A549 (cell line): ENCODE data around the gene EFS. TPM values are rescaled to one million over a fixed set of nuclear protein-coding genes. Genes with fewer than 3 reads are reported as not detected.

Experiments
- ATAC-seq, 2 experiments: fragments of 200-7000 bp in 1 of 2; fragments of >200 bp in 1 of 2; cut with Nextera tagmentation in 1 of 2; cut with Tn5 transposase in 1 of 2; 3 replicates each; pipeline versions ENCODE4 v1.8.0 to v1.9.1; 2018 to 2020; ENCODE audit warnings: mild to moderate bottlenecking in 1 of 2, moderate library complexity in 1 of 2
- CTCF ChIA-PET: fragments of 300-600 bp; sonication (Branson Sonifier 250); formaldehyde crosslinking; extraction: SDS; loops from one replicate; lab custom pipeline; 2021; ENCODE audit warnings: antibody characterized with exemption, inconsistent platforms; lab: Yijun Ruan, JAX
- POLR2A ChIA-PET: fragments of 350-600 bp; formaldehyde crosslinking; extraction: SDS; loops from one replicate; lab custom pipeline; 2021; ENCODE audit warnings: antibody characterized with exemption, inconsistent platforms; lab: Yijun Ruan, JAX
- DNase-seq, 2 experiments: peaks; one replicate each; pipeline versions ENCODE4 v3.0.0 to v3.0.0-alpha.2; 2011 to 2016; ENCODE audit warnings: low read depth in 1 of 2, low spot score in 1 of 2
- FAIRE-seq: peaks from 2 replicates; lab custom pipeline; 2011; peaks lifted over from hg19 to GRCh38; lab: Jason Lieb, UNC
- H3K27ac ChIP-seq, 2 experiments: fragments of >200 bp; sonication (Bioruptor Twin); formaldehyde crosslinking; 3 replicates each; pipeline ENCODE4 v1.5.1; 2016 to 2017
- H3K4me1 ChIP-seq: fragments of >200 bp; sonication (Bioruptor Twin); formaldehyde crosslinking; 3 replicates; pipeline ENCODE4 v1.6.1; 2016
- H3K4me2 ChIP-seq: fragments of >200 bp; sonication (Bioruptor Twin); formaldehyde crosslinking; 3 replicates; pipeline ENCODE4 v1.6.1; 2016
- H3K4me3 ChIP-seq: fragments of >200 bp; sonication (Bioruptor Twin); formaldehyde crosslinking; 3 replicates; pipeline ENCODE4 v1.5.1; 2016
- H3K9me3 ChIP-seq: fragments of >200 bp; sonication (Bioruptor Twin); formaldehyde crosslinking; 3 replicates; pipeline ENCODE4 v1.6.1; 2016
- ATOH8 ChIP-seq: fragments of 250-450 bp; sonication (Bioruptor Pico); IDR thresholded peaks from 2 replicates; pipeline ENCODE4 v1.5.0; 2020; ENCODE audit warnings: low read depth, mild to moderate bottlenecking, moderate library complexity
- BCL3 ChIP-seq: fragments of >200 bp; sonication (Bioruptor Twin); formaldehyde crosslinking; IDR thresholded peaks from 3 replicates; pipeline ENCODE4 v1.6.1; 2016
- CTCF ChIP-seq: fragments of >200 bp; sonication (Bioruptor Twin); formaldehyde crosslinking; IDR thresholded peaks from 3 replicates; pipeline ENCODE4 v1.5.1; 2016
- FOXS1 ChIP-seq: fragments of 250-450 bp; sonication (Bioruptor Pico); IDR thresholded peaks from 2 replicates; pipeline ENCODE4 v1.5.0; 2020; ENCODE audit warnings: mild to moderate bottlenecking, moderate library complexity
- HES2 ChIP-seq: fragments of >200 bp; sonication (Bioruptor Twin); formaldehyde crosslinking; IDR thresholded peaks from 2 replicates; pipeline ENCODE4 v1.6.1; 2016
- HMGXB4 ChIP-seq: fragments of 250-450 bp; sonication (Bioruptor Pico); IDR thresholded peaks from 2 replicates; pipeline ENCODE4 v1.5.0; 2021; ENCODE audit warnings: mild to moderate bottlenecking, moderate library complexity, borderline replicate concordance
- HOXA7 ChIP-seq: fragments of 250-450 bp; sonication (Bioruptor Pico); IDR thresholded peaks from 2 replicates; pipeline ENCODE4 v1.5.0; 2020; ENCODE audit warnings: mild to moderate bottlenecking, moderate library complexity
- JUN ChIP-seq, 2 experiments: fragments of >200 bp; sonication (Bioruptor Twin); formaldehyde crosslinking; IDR thresholded peaks; 2 replicates in 1 of 2; 3 replicates in 1 of 2; pipeline ENCODE4 v1.6.1; 2016 to 2017
- JUNB ChIP-seq: fragments of >200 bp; sonication (Bioruptor Twin); formaldehyde crosslinking; IDR thresholded peaks from 2 replicates; pipeline ENCODE4 v1.6.1; 2016
- KDM1A ChIP-seq: fragments of 200-600 bp; sonication (generic); IDR thresholded peaks from 2 replicates; pipeline ENCODE4 v1.6.1; 2016; ENCODE audit warnings: low read depth, mild to moderate bottlenecking
- MAZ ChIP-seq: fragments of 150-350 bp; IDR thresholded peaks from 2 replicates; pipeline ENCODE4 v1.6.1; 2014; ENCODE audit warnings: antibody characterized with exemption, low read depth, low read length, borderline replicate concordance
- RAD21 ChIP-seq, 2 experiments: fragments of >200 bp in 1 of 2; sonication (Bioruptor Twin) in 1 of 2; formaldehyde crosslinking in 1 of 2; IDR thresholded peaks in 1 of 2; conservative IDR thresholded peaks in 1 of 2; 2 replicates in 1 of 2; 3 replicates in 1 of 2; pipeline ENCODE4 v1.6.1; 2012 to 2018; ENCODE audit warnings: inconsistent platforms in 1 of 2
- RARB ChIP-seq: fragments of 250-450 bp; sonication (Bioruptor Pico); IDR thresholded peaks from 2 replicates; pipeline ENCODE4 v1.8.0; 2021; ENCODE audit warnings: mild to moderate bottlenecking, moderate library complexity
- RNF2 ChIP-seq: fragments of 200-600 bp; sonication (generic); IDR thresholded peaks from 2 replicates; pipeline ENCODE4 v1.6.1; 2016; ENCODE audit warnings: low read depth, mild to moderate bottlenecking, antibody characterized with exemption, moderate library complexity, borderline replicate concordance
- TFCP2L1 ChIP-seq: fragments of 250-450 bp; sonication (Bioruptor Pico); IDR thresholded peaks from 2 replicates; pipeline ENCODE4 v1.5.0; 2021; ENCODE audit warnings: mild to moderate bottlenecking
- TP53 ChIP-seq: fragments of 250-450 bp; sonication (Bioruptor Pico); IDR thresholded peaks from 2 replicates; pipeline ENCODE4 v1.5.0; 2021; ENCODE audit warnings: mild to moderate bottlenecking, moderate library complexity
- USF2 ChIP-seq: fragments of 450-650 bp; IDR thresholded peaks from 2 replicates; pipeline ENCODE4 v1.6.1; 2014; ENCODE audit warnings: antibody characterized with exemption
- ZSCAN20 ChIP-seq: fragments of 250-450 bp; sonication (Bioruptor Pico); IDR thresholded peaks from 2 replicates; pipeline ENCODE4 v1.8.0; 2022; ENCODE audit warnings: mild to moderate bottlenecking, moderate library complexity
- WGBS: methylation state at CpG from one replicate; pipeline ENCODE4 v1.1.6; 2017; ENCODE audit errors: missing lambda C conversion rate; 5-methylcytosine and 5-hydroxymethylcytosine counted together
- polyA plus RNA-seq, 4 experiments: library from polyadenylated mRNA; depleted of rRNA in 3 of 4; stranded (reverse); fragments of >200 nt; fragmentation: RNase III in 1 of 4; extraction: RNeasy Plus Mini Kit Qiagen cat#74134 plus additional on column Dnase treatment in 1 of 4; gene quantifications; 2 replicates in 3 of 4; 3 replicates in 1 of 4; pipeline ENCODE4 v1.2.3, GENCODE V29; 2011 to 2017

EFS gene
- polyA plus RNA-seq, 2 of the 4 experiments (the other 2 are of a cell fraction), result not detected

GRCh38 chr14:23370221-23370620 is 5.2 kb upstream of the EFS start:
- ChIA-PET CTCF (interaction anchor here (1.2 to 7.3 kb wide), 7 partner anchors 8 to 105 kb away, joined by 3 to 62 read pairs (median 5); partner anchors contain the start of genes CMTM5 and SLC22A17), POLR2A (interaction anchor here (0.6 kb wide), 1 partner anchor 84 kb away, joined by 3 read pairs; no protein-coding TSS in a partner anchor)
- TF ChIP-seq HOXA7 (CRISPR knock-in tag) (no peak), BCL3 (no peak), HES2 (no peak), KDM1A (no peak), CTCF (no peak), ZSCAN20 (CRISPR knock-in tag) (no peak), FOXS1 (CRISPR knock-in tag) (no peak), RNF2 (no peak), MAZ (no peak), RAD21 (conservative IDR thresholded peaks at IDR 0.05 in 1 of 2, IDR thresholded peaks at IDR 0.05 in 1 of 2) (no peak), USF2 (no peak), RARB (no peak), TFCP2L1 (CRISPR knock-in tag) (no peak), HMGXB4 (no peak), TP53 (CRISPR knock-in tag) (no peak)
- DNase-seq (no peak), FAIRE-seq (no peak), ATAC-seq (no peak)
- H3K4me2 ChIP-seq, result no peak overlapping the region
- H3K4me1 ChIP-seq, result no peaks in the 10 kb centered on the region
- no peaks in the 10 kb centered on the region for H3K9me3 ChIP-seq
- H3K4me3 ChIP-seq, result no peak overlapping the region
- H3K27ac ChIP-seq, result no peak overlapping the region
- WGBS, result 14% methylated on average over 1 of the region's 1 CpG

GRCh38 chr14:23366426-23366921 is 1.5 kb upstream of the EFS start:
- TF ChIP-seq JUNB, result no peak
- TF ChIP-seq RAD21 (conservative IDR thresholded peaks at IDR 0.05 in 1 of 2, IDR thresholded peaks at IDR 0.05 in 1 of 2), result no peak
- TF ChIP-seq ATOH8, result no peak
- TF ChIP-seq USF2, result no peak
- TF ChIP-seq JUN (IDR thresholded peaks at IDR 0.05), result no peak
- Histone ChIP-seq H3K27ac (no peak overlapping the region), H3K4me1 (no peaks in the 10 kb centered on the region), H3K4me2 (no peak overlapping the region), H3K4me3 (no peak overlapping the region), H3K9me3 (no peaks in the 10 kb centered on the region)
- ChIA-PET POLR2A (no interaction called here), CTCF (interaction anchor here (1.7 to 6.2 kb wide), 2 partner anchors 12 to 40 kb away, joined by 5 to 62 read pairs; partner anchors contain the start of gene CMTM5)
- DNase-seq (no peak), ATAC-seq (no peak; a peak in 1 of 6 replicates), FAIRE-seq (no peak)
- WGBS, result 77% methylated on average over 17 of the region's 34 CpGs
